CD4-positive, alpha-beta T cell treated with Interleukin-15 for 1 hour (primary cell): Measurements from ENCODE around the gene TFB1M.
A peak's percentile ranks its signal among the peaks of the same experiment; 100 is the strongest.
"Not testable (repeated sequence)": the region's sequence is repeated elsewhere in the genome, so short reads cannot be mapped to it uniquely, and the experiment has no call there.

Experiments
- DNase-seq: peaks from one replicate; pipeline ENCODE4 v3.0.0-alpha.2; 2020

Gene TFB1M

GRCh38 chr6:155232848-155233247 lies 81.4 kb downstream of the TFB1M start:
- no peak for DNase-seq

GRCh38 chr6:155230975-155231374 lies 83.3 kb downstream of the TFB1M start:
- DNase-seq, result not testable (repeated sequence)

DNA sequence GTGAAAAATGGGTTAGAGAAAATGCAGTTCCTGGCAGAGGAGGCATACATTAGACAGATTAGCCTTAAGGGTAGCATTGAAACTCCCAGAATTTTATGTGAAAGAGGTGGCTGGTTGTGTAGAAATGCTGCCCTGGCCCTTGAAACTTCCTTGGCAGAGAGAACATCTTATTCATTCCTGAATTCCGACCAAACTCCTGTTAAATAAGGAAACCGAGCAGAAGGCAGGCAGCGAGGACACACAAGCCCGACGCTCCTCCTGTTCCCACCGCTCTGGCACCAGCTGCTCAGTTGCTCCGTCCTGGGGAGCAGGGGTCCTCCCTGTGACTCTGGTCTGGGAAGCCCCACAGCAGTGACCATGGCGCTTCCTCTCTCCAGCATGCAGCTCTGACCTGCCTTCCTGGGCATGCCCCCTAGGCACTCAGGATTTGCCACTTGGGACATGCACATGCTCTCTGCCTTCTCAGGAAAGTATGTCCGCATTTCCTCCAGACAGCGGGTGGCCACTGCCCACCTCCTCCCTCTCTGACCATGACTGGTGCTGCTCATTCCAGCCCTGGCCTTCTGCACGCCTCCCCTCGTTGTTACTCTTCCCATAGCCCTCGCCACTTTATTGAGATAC lies 85.6 kb downstream of the TFB1M start:
- no peak for DNase-seq

GRCh38 chr6:155227046-155227445 lies 87.2 kb downstream of the TFB1M start:
- no peak for DNase-seq

DNA sequence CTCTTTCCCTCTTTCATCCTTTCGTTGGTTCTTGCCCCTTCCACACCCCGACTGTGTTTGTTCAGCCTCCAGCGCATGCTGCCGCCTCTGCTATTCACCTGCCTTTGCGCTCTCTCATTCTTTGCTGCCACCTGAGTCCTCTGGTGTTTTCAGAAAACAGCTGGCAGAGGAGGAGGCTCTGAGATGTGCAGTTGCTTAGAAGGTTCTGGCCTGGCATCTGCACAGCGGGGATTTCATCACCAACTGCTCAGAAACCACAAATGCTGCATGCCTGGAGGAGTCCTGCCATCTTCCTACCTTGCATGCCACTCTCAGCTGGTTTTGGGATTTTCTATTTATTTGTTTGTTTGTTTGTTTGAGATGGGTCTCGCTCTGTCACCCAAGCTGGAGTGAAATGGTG lies 89.7 kb downstream of the TFB1M start:
- no peak for DNase-seq

- DNase-seq, result peak; percentile 33
Observed at GRCh38 chr6:155223646-155224451, 90.4 kb downstream of the TFB1M start.

DNA sequence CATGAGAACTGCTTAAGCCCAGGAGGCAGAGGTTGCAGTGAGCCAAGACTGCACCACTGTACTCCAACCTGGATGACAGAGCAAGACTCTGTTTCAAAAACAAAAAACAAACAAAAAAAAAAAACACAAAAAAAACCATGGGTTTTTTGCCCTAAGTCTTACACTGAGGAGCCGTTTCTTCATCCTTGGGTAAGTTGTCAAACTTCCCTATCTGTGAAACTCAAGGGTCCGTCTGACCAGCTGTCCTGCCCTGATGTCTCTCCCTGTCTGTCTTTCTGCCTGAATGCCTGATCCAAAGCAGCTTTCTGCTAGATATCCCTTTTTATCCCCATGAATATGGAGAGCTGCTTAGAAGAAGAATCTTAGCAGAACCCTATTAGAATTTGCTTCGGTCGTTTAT lies 91.8 kb downstream of the TFB1M start:
- DNase-seq, result no peak

DNA sequence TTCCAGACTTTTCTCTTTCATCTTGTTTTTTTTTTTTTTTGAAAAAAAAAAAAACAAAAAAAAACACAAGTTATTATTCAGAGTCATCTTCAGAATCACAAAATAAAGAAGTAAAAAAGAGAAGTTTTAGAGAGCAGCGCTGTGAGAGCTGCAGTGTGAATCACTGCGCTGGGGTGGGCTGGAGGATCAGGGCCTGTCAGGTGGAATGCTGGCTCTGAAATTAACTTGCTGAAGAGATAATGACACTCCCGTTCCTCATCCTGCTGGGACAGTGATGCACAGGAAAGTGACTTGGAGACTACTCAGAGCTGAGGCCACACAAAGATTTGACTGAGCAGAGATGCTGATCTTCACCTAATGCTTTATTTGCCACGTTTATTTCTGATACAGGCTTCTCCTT lies 93.2 kb downstream of the TFB1M start:
- peak; percentile 54 for DNase-seq

DNA sequence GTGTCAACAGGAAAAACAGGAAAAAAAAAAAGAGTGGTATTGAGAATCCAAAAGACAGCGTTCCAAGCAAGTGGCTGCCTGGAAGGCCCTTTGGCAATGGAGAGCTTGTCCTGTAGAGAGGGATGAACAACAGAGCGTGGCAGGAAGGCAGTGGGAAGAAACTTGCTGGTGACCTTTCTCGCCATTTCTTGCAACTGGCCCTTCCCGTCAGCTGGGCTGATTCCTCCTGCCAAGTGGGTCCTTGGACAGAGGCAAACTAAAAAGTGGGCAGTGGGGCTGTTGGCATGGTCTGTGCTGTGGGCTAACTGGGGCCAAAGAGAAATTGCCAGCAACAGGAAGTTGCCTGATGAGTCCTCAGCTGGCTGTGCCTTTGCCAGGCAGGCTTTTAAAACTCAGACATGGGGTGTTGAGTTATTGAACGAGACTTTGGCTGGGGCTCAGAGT lies 94.4 kb downstream of the TFB1M start:
- DNase-seq, result no peak

GRCh38 chr6:155219299-155219698 lies 95.0 kb downstream of the TFB1M start:
- DNase-seq, result no peak

- not testable (repeated sequence) for DNase-seq
Observed at GRCh38 chr6:155218711-155219110, 95.6 kb downstream of the TFB1M start.

DNA sequence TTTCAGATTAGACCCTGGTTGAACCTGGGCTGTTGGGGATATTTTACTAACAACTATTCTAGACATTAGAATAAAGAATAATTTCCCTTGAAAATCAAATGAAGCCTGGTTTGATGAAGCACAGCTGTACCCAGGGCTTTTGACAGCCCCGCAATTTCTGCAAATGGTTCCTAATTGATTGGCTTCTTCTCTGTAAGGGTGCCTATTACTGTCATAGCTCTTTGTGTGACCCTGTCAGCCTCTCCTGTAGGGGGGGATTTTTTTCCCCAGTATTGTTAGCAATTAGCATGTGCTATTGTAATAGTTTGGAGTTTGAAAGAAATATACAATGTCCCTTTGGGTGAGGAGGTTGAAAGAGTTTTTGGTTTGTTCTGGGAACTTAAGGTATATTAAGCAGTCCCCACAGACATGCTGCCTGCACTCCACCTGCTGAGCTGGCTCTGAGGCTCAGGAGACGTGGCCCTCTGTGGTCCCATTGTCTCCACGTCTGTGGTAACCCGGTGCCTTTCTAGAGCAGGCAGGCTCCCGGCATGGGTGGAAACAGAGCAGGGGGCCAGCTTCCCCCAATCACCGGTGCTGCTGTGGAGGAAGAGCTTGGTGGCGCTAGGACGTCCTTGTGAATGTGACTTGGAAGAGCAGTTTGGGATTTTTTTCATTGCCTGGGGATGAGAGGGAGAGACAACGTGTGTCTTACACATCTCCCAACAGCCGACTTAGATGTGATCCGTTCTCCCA lies 97.8 kb downstream of the TFB1M start:
- DNase-seq, result no peak

DNA sequence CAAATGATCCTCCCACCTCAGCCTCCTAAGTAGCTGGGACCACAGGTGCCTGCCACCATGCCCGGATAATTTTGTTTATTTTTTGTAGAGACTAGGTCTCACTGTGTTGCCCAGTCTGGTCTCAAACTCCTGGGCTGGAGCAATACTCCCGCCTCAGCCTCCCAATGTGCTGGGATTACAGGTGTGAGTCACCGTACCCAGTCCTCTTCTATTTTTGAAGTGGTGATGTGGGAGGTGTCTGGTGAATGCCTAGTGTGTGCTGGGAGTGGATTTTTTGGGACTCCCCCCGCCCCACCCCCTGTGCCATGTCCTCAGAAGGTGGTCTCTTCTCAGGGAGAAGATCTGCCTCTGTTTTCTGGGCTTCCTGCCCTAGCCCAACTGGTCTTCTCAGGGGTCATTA lies 98.4 kb downstream of the TFB1M start:
- no peak for DNase-seq

GRCh38 chr6:155213611-155214372 lies 100.5 kb downstream of the TFB1M start:
- no peak for DNase-seq

- no peak for DNase-seq
Observed at GRCh38 chr6:155212616-155213380, 101.5 kb downstream of the TFB1M start.

DNA sequence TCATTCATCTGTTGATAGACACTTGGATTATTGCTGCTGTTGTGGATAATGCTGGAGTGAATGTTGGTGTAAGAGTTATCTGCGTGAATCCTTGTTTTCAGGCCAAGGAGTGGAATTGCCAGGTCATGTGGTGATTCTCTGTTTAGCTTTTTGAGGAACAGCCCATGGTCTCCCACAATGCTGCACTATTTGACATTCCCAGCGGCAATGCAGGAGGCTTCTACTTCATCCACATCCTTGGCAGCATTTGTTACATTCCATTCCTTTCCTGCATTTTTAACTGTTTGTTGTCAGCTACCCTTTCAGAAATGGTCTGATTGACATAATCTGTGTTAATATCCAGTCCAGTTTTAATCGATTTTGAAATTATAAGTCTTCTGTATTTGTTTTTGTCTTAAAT lies 102.2 kb downstream of the TFB1M start:
- no peak for DNase-seq

GRCh38 chr6:155207223-155207622 lies 107.1 kb downstream of the TFB1M start:
- DNase-seq, result no peak
